SW 1271 (cell line): ENCODE results near the gene DNAAF8.

Experiments used
- DNase-seq, 2 experiments: peaks; one replicate each; lab custom pipeline; 2025; lab: John Stamatoyannopoulos, UW

Gene DNAAF8

DNA sequence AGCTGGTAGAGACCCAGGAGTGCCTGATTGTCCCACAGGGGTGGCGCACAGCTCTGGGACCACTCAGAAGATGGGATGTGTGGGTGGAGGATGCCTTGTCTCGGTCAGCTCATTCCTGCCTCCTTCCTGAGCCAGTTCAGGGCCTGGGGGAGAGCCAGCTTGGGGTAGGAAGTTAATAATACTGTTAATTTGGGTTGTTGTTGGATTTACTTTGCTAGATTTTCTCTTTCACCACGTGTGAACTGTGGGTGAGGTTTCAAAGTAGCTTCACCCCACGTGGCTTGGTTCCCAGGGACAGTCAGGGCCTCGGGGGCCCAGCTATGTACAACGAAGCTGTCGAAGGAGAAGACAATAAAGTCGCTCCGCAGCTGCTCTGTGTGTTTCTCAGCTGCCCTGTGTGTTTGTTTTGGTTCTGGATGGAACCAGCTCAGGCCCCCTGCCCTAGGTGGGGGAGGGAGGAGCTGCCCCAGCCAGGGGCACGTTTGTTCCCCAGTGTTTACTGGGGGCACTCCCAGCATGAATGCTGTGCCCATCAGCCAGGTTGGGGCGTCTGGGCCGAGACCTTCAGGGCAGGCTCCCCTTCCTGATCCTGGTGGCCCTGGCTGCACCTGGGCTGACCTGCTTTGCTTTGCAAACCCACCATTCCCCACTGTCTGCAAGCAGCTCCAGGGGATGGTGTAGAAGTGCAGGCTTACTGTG is 38.7 kb upstream of the DNAAF8 start:
- no peak for DNase-seq

DNA sequence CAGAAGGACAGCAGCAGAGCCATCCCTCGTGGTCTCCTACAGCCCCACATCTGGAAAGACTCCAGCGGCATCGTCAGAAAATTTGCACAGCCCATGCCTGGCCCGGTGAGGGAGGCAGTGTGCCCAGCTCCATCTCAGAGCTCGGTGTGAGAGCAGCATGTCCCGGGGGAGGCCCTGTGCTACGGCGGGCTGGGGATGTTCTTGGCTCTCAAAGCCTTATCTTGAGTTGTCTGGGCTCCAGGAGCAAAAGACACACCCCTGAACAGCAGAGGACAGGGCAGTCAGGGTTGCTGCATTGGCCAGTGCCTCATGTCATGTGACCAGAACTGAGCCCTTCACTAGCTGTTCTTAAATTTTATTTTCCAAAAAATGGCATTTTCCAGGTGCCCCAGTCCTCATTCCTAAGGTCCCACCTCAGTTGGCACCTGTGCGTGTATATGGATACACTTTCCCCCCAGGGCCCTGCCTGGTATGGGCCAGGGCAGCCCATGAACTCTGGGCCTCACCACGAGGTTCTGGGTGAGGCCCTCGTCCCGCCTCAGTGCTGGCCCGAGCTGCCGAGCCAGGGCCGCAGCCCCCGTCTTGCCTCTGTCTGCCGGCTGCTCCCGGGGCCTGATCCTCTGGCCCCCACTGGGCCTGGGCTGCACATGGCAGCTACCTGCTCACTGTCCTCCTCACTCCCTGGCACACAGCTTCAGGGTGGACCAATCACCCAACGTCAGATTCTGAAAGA is 38.0 kb upstream of the DNAAF8 start:
- DNase-seq: no peak

DNA sequence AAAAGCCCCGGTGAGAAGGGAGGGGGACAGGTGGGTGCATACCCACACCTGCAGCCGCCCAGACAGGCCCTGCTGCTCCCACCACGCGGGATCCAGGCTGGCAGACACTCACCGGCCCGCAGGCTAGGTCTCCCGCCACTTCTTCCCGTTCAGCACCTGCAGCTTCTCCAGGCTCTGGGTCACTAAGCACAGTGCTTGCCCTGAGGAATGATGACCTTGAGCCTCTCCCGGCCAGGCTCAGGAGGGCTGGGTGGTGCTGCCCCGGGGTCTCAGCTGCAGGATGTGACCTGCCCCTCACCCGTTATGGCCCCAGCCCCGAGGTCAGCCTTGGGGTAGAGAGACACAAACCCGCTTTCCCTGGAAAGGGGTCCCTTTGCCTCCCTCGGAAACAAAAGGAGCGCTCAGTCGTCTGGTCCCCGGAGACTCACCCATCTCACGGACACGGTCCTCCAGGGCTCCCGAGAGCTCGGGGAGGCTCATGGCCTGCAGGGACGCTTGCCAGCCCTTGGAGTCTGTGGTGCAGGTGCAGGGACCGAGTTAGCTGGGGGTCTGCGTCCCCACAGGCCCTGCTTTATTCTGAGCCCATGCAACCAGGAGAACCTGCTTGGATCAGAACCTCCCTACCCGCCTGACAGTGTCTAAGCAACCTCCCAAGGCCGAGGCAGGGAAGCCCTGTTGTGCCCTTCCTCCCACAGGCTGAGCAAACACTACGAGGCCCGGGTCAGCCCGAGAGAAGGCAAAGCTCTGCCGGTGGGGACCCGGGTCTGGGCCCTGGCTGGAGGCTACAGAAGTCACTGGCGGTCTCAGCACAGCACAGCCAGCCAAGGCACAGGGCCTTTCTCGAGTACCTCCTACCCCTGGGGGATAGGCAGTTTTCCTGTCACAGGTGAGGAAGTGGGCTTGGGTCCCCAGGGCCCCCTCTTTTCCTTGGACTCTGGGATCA is 37.2 kb upstream of the DNAAF8 start:
- no peak for DNase-seq

- DNase-seq: no peak
These were observed 36.5 kb upstream of the DNAAF8 start for GRCh38 chr16:4697848-4698291.

GRCh38 chr16:4698321-4699045 is 35.9 kb upstream of the DNAAF8 start:
- no peak for DNase-seq

DNA sequence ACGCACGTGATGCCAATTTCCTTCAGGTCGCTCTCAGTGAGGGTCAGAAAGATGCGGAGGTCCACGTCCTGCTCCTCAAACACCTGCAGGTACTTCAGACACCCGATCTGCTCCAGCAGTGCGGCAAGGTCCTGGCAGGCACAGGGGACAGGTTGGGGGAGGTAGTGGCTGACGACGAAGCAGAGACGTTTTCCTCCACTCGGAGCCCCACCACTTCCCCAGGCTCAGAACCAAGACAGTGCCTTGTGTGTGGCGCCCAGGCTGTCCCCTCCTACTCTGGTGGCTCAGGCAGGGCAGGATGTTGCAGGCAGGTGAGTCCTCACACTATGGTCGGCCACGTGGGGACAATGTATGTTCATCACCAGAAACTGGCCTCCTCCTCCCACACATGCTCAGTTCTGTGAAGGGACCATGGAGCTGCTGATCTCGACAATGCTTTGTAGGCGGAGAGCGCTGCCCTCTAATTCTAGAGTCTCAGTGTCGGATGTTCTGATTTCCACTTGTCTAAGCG is 35.2 kb upstream of the DNAAF8 start:
- DNase-seq: no peak

- no peak for DNase-seq
These were observed 33.8 kb upstream of the DNAAF8 start for GRCh38 chr16:4700380-4700996.

DNA sequence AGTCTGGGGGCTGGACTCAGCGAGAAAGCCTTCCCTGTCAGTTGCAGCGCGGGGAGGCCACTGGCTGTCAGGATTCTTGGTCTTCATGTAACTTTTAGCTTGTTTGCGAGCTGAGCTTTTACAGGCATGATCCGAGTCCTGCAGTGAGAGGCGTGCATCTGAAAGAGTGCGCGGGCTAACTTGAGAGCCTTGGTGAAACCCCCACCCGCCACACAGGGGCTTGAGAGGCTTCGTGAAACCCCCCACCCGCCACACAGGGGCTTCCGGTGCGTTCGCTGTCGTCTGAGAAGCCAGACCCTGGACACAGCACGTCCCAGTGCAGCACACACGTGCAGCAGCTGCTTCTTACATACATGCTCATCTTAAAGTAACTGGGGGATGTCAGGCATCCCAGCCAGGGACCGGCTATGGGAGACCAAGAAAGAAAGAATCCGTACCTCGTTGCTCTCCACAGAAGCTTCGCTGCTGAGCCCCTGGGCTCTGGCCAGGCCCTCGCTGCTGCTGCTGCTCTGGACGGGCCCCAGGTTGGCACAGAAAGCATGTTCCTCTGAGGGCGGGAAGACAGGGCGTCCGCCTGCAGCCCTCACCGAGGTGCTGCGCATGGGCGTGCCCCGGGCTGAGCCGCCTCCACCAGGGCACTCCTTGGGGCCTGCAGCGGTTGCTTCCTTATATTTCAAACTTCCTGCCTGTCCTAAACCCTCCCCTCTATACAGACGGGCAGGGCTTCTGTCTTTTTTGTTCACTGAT is 33.2 kb upstream of the DNAAF8 start:
- no peak for DNase-seq

DNA sequence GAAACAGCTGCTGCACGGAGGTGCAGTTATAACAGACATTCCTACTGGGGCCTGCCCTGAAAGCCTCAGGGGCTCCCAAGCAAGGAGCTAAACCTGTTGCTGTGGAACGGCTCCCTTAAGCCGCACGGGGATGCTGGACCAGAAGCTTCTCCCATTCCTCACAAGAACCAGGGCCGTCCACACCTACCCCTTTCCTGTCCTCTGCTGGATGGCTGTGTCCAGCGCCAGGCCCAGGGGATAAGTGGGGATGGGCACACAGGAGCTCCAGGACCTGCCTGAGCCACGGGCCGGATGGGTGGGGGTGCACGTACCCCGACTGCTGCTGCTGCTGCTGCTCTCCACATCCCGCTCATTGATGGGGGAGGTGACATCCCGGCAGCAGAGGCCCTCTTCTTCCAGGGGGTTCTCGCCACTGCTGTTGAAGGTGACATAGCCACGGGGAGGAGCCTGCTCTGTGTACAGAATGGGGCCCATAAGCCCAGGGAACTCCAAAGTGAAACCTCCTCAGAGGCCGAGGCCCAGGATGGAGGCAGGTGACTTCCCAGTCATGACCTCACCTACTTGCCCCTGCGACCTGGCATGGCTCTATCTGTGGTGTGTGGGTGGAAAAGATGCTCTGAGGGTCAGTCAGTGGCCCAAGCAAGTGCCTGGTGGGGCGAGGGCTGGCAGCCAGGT is 32.4 kb upstream of the DNAAF8 start:
- DNase-seq: no peak

- DNase-seq: no peak
These were observed 31.9 kb upstream of the DNAAF8 start for GRCh38 chr16:4702466-4702808.

DNA sequence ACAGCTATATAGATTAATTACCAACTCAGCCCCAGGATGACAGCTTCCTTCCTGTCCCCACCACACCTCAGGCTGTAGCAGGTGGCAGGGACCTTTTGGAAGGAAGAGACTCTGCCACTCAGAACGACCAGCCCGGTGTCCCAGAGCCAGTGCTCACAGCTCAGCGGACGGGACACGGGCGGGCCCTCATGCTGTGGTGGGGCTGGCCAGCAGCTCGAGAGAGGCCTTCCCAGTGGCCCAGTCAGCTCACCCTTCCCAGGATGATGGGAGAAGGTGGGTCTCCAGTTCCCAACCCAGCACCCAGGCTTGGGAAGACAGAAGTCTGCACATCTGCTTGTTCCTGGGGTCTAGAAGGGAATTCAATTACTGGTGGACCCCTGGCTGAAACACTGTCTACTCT is 30.4 kb upstream of the DNAAF8 start:
- no peak for DNase-seq

GRCh38 chr16:4704491-4704890 is 29.8 kb upstream of the DNAAF8 start:
- no peak for DNase-seq

DNA sequence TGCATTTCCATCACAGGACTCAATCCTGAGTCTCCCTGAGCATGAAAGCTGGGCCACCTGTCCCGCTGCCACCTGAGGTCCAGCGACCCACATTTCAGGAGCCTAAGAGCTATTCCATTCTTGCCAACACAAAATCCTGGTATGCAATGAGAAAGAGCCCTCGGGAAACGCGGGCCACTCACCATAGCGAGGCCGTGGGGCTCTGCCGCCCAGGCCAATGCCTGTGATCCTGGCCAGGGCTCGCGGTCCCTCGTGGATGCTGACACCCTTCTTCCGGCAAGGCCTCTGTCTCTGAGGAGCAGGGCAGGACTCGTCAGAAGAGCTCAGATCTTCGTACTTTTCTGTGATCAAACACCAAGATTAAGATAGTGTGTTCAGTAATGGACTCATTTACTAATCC is 29.4 kb upstream of the DNAAF8 start:
- DNase-seq: no peak

DNA sequence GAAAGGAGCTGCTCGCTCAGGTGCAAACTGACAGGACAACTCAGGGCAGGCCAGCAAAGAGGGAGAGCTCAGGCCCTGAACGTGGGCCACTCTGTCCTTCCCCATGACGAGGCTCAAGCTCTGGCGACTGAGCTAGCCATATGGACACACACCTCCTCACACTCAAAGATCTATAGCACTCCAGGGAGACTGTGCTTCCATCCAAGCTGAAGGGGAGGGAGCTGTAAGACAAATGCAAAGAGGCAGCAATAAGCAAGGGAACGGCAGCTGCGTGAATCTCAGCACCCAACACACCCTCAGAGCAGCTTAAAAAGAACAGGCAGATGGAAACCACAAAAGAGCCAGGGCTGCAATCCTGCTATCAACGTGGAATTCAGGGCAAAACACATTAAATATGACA is 27.5 kb upstream of the DNAAF8 start:
- DNase-seq: no peak

DNA sequence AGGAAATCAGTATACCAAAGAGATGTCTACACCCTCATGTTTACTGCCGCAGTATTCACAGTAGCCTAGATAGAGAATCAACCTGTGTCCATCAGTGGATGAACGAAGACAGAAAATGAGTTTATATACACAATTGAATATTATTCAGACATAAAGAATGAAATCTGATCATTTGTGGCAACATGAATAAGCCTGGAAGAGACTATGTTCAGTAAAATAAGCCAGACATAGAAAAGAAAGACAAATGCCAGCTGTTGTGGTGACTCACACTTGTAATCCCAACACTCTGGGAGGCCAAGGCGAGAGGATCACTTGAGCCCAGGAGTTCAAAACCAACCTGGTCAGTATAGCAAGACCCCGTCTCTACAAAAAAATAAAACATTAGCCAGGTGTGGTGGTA is 24.9 kb upstream of the DNAAF8 start:
- no peak for DNase-seq

DNA sequence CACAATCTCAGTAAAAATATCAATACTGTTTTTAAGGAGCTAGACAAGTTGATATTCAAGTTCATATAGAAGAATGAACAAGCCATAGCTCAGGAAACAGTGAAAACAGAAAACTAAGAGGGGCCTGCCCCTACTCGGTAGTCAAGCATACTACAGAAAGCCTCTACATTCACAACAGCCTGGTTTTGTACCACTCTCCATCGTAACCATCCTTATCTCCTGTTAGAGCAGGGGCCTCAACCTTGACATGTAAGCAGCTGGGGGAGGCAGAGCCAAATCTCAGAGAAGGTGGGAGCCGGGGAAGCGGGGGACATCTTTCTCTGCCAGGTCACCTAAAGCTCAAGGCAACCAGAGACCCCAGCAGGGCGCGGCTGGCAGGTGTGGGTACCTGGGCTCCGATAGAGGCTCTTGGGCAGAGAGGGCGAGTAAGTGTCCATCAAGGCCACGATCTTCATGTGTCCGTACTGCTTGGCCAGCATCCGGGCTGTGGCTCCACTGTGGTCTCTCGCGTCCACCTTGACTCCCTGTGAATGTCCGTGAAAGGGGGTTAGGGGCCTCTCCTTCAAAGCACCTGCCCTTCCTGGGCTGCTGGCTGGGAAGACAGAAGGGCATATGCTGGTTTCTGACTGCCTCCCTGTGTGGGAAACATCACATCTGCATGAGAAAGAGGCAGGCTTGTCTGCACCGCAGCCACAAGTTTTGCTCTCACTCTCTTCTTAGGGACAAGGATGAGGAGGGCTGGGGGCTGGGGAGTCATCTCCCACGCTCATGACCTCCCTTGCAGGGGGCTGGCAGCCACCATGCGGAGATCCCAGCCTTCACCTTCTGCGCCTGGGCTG is 20.5 kb upstream of the DNAAF8 start:
- no peak for DNase-seq

DNA sequence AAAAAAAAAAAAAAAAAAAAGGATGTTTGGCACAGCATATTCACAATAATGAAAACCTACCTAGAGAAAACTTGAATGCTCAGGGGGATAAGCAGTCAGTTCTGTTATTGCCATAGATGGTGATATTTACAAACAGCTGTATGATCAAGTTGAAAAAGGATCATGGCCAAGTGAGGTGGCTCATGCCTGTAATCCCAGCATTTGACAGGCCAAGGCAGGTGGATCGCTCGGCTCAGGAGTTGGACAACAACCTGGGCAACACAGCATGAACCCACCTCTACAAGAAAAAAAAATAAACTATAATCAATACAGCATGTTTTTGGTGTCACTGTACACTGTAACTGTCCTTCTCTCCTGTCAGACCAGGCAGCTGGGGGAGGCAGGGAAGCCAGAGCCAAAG is 19.3 kb upstream of the DNAAF8 start:
- no peak for DNase-seq

- no peak for DNase-seq
These were observed 15.9 kb upstream of the DNAAF8 start for GRCh38 chr16:4718466-4718865.
